ENCODE results near the gene TRIM69.

Gene TRIM69

GRCh38 chr15:44788748-44789147 is 52.4 kb downstream of the TRIM69 start:
- DNase-seq = no peak
- H3K36me3 Mint-ChIP-seq (ENCODE audit: low read depth) = no peaks in the 10 kb centered on the region

GRCh38 chr15:44790215-44790614 is 53.9 kb downstream of the TRIM69 start:
- H3K4me3 Mint-ChIP-seq = no peak overlapping the region
- H3K27me3 Mint-ChIP-seq (ENCODE audit: low read depth, poor library complexity) = peaks cover 16% of the 10 kb centered on the region
- no peaks in the 10 kb centered on the region for H3K36me3 Mint-ChIP-seq (ENCODE audit: low read depth)
- no peaks in the 10 kb centered on the region for H3K4me1 Mint-ChIP-seq
- DNase-seq = no peak
- no peaks in the 10 kb centered on the region for H3K9me3 Mint-ChIP-seq
- H3K27ac Mint-ChIP-seq = no peak overlapping the region
- TF ChIP-seq CTCF (IDR thresholded peaks at IDR 0.05) = no peak

More at GRCh38 chr15:44788748-44789147, 52.4 kb downstream of the TRIM69 start:
- TF ChIP-seq CTCF (IDR thresholded peaks at IDR 0.05) = no peak
- no peak overlapping the region for H3K27ac Mint-ChIP-seq
- H3K9me3 Mint-ChIP-seq = no peaks in the 10 kb centered on the region
- H3K4me3 Mint-ChIP-seq = no peak overlapping the region
- H3K4me1 Mint-ChIP-seq = peaks cover 8% of the 10 kb centered on the region
- H3K27me3 Mint-ChIP-seq (ENCODE audit: low read depth, poor library complexity) = peaks cover 17% of the 10 kb centered on the region

GRCh38 chr15:44790656-44791055 is 54.3 kb downstream of the TRIM69 start:
- Mint-ChIP-seq H3K4me3 (no peak overlapping the region), H3K27me3 (ENCODE audit: low read depth, poor library complexity) (peaks cover 14% of the 10 kb centered on the region), H3K36me3 (ENCODE audit: low read depth) (no peaks in the 10 kb centered on the region)

GRCh38 chr15:44792715-44793114 is 56.4 kb downstream of the TRIM69 start:
- no peaks in the 10 kb centered on the region for H3K36me3 Mint-ChIP-seq (ENCODE audit: low read depth)
- no peaks in the 10 kb centered on the region for H3K4me1 Mint-ChIP-seq
- H3K27ac Mint-ChIP-seq = no peak overlapping the region

More at GRCh38 chr15:44790656-44791055, 54.3 kb downstream of the TRIM69 start:
- Mint-ChIP-seq H3K9me3 (no peaks in the 10 kb centered on the region), H3K27ac (no peak overlapping the region), H3K4me1 (no peaks in the 10 kb centered on the region)
- DNase-seq = no peak
- TF ChIP-seq CTCF (IDR thresholded peaks at IDR 0.05) = no peak

GRCh38 chr15:44794072-44794471 is 57.7 kb downstream of the TRIM69 start:
- Mint-ChIP-seq H3K4me3 (no peak overlapping the region), H3K36me3 (ENCODE audit: low read depth) (no peaks in the 10 kb centered on the region), H3K27me3 (ENCODE audit: low read depth, poor library complexity) (peaks cover 25% of the 10 kb centered on the region), H3K27ac (no peak overlapping the region), H3K9me3 (no peaks in the 10 kb centered on the region), H3K4me1 (no peaks in the 10 kb centered on the region)
- TF ChIP-seq CTCF (IDR thresholded peaks at IDR 0.05) = no peak
- DNase-seq = no peak

More at GRCh38 chr15:44792715-44793114, 56.4 kb downstream of the TRIM69 start:
- no peak for TF ChIP-seq CTCF (IDR thresholded peaks at IDR 0.05)
- H3K27me3 Mint-ChIP-seq (ENCODE audit: low read depth, poor library complexity) = peaks cover 23% of the 10 kb centered on the region
- H3K9me3 Mint-ChIP-seq = no peaks in the 10 kb centered on the region
- H3K4me3 Mint-ChIP-seq = no peak overlapping the region
- DNase-seq = no peak

GRCh38 chr15:44796508-44796907 is 60.2 kb downstream of the TRIM69 start:
- TF ChIP-seq CTCF (IDR thresholded peaks at IDR 0.05) = no peak
- H3K36me3 Mint-ChIP-seq (ENCODE audit: low read depth) = no peaks in the 10 kb centered on the region
- H3K9me3 Mint-ChIP-seq = no peaks in the 10 kb centered on the region
- no peak overlapping the region for H3K4me3 Mint-ChIP-seq
- H3K27ac Mint-ChIP-seq = no peak overlapping the region
- H3K27me3 Mint-ChIP-seq (ENCODE audit: low read depth, poor library complexity) = peaks cover 28% of the 10 kb centered on the region
- H3K4me1 Mint-ChIP-seq = no peaks in the 10 kb centered on the region
- no peak for DNase-seq

Measured in nephron progenitor cell (in vitro differentiated cells).